K562 (cell line): ENCODE data around the gene IMPA2. TPM values are rescaled to one million over a fixed set of nuclear protein-coding genes. Genes with fewer than 3 reads are reported as not detected.

Experiments used
- ATAC-seq: fragments of 200-7000 bp; cut with Tn5 transposase; 3 replicates; pipeline ENCODE4 v1.9.1; 2020; ENCODE audit warnings: moderate library complexity
- BruUV-seq: library from RNA; stranded (reverse); fragments of 400-500 nt; replicated peaks from 2 replicates; lab custom pipeline; 2021; lab: Mats Ljungman, UMichigan
- CTCF ChIA-PET: fragments of 300-600 bp; formaldehyde crosslinking; extraction: SDS; loops from one replicate; lab custom pipeline; 2021; ENCODE audit warnings: low intra/inter-chr PET ratio; lab: Yijun Ruan, JAX
- POLR2A ChIA-PET: fragments of 300-600, 350-650 bp; sonication (Branson Sonifier 250); formaldehyde crosslinking; extraction: SDS; loops from one replicate; lab custom pipeline; 2021; ENCODE audit warnings: antibody characterized with exemption, inconsistent platforms; lab: Yijun Ruan, JAX
- DNase-seq, 4 experiments: peaks; one replicate each; pipeline versions ENCODE4 v3.0.0 to v3.0.0-alpha.2; 2011 to 2018; ENCODE audit warnings: low spot score in 3 of 4, mixed read lengths in 3 of 4; ENCODE audit errors: extremely low read depth in 1 of 4
- FAIRE-seq: peaks from 2 replicates; lab custom pipeline; 2011; peaks lifted over from hg19 to GRCh38; lab: Jason Lieb, UNC
- H2AFZ ChIP-seq: 2 replicates; pipeline ENCODE4 v1.6.0; 2011; ENCODE audit warnings: low read depth, low read length, control low read depth, inconsistent platforms
- H3K27ac ChIP-seq: fragments of 200-600 bp; 3 replicates; pipeline ENCODE4 v1.8.0; 2011; ENCODE audit warnings: low read depth, mild to moderate bottlenecking, control low read depth, inconsistent platforms, low read length, moderate library complexity, mixed read lengths; ENCODE audit errors: extremely low read depth
- H3K27me3 ChIP-seq, 2 experiments: fragments of 300-600 bp in 1 of 2; 2 replicates in 1 of 2; 3 replicates in 1 of 2; pipeline versions ENCODE4 v1.6.0 to v1.8.0; 2011; ENCODE audit warnings: inconsistent platforms in 2 of 2, low read length in 2 of 2, mild to moderate bottlenecking in 1 of 2, mixed read lengths in 1 of 2, moderate library complexity in 1 of 2; ENCODE audit not compliant: control insufficient read depth in 2 of 2, insufficient read depth in 2 of 2
- H3K36me3 ChIP-seq: fragments of 300-600 bp; 3 replicates; pipeline ENCODE4 v1.8.0; 2011; ENCODE audit warnings: mild to moderate bottlenecking, low read length, inconsistent platforms; ENCODE audit not compliant: control insufficient read depth, insufficient read depth
- H3K4me1 ChIP-seq, 2 experiments: fragments of 200-600 bp in 1 of 2; replicated peaks in 1 of 2; 2 replicates in 1 of 2; 3 replicates in 1 of 2; pipeline versions ENCODE4 v1.5.1 to v1.8.0; 2011; ENCODE audit warnings: inconsistent platforms in 2 of 2, low read length in 2 of 2, mild to moderate bottlenecking in 1 of 2, mixed read lengths in 1 of 2, moderate library complexity in 1 of 2; ENCODE audit not compliant: control insufficient read depth in 2 of 2, insufficient read depth in 2 of 2
- H3K4me2 ChIP-seq: 2 replicates; pipeline ENCODE4 v1.6.1; 2011; ENCODE audit warnings: low read length, control low read depth, inconsistent platforms, mixed read lengths; ENCODE audit not compliant: insufficient read depth
- H3K4me3 ChIP-seq: fragments of 200-600 bp; sonication (generic), shearing (Covaris generic); 2 replicates; pipeline ENCODE4 v1.5.1; 2016; ENCODE audit warnings: control low read depth, inconsistent platforms
- H3K79me2 ChIP-seq: fragments of 200-600 bp; 3 replicates; pipeline ENCODE4 v1.8.0; 2011; ENCODE audit warnings: low read length, inconsistent platforms; ENCODE audit not compliant: control insufficient read depth, insufficient read depth
- H3K9ac ChIP-seq, 2 experiments: 2 replicates each; pipeline versions ENCODE4 v1.6.0 to v1.6.1; 2011; ENCODE audit warnings: low read depth in 2 of 2, low read length in 2 of 2, control low read depth in 1 of 2, inconsistent platforms in 1 of 2, mild to moderate bottlenecking in 1 of 2, mixed read lengths in 1 of 2; ENCODE audit not compliant: insufficient read depth in 1 of 2
- H3K9me1 ChIP-seq: one replicate; pipeline ENCODE4 v1.6.0; 2011; ENCODE audit warnings: inconsistent platforms, mild to moderate bottlenecking, low read length, moderate library complexity; ENCODE audit not compliant: control insufficient read depth, insufficient read depth
- H3K9me3 ChIP-seq: replicated peaks from 2 replicates; pipeline ENCODE4 v1.5.1; 2011; ENCODE audit warnings: low read depth, low read length, inconsistent platforms; ENCODE audit not compliant: control insufficient read depth, insufficient read depth
- H4K20me1 ChIP-seq: replicated peaks from 2 replicates; pipeline ENCODE4 v1.6.1; 2011; ENCODE audit warnings: low read length, inconsistent platforms, mixed read lengths; ENCODE audit not compliant: control insufficient read depth, insufficient read depth
- ARID3A ChIP-seq: IDR thresholded peaks from 2 replicates; pipeline ENCODE4 v1.6.1; 2012; ENCODE audit warnings: low read depth, low read length, improper control_type of control experiment, borderline replicate concordance
- ESRRA ChIP-seq: fragments of 450-650 bp; IDR thresholded peaks from 2 replicates; pipeline ENCODE4 v1.6.1; 2014; ENCODE audit warnings: low read depth, mild to moderate bottlenecking, moderate library complexity, borderline replicate concordance
- KAT8 ChIP-seq: fragments of 450-650 bp; IDR thresholded peaks from 2 replicates; pipeline ENCODE4 v1.6.1; 2016; ENCODE audit warnings: low read depth, mild to moderate bottlenecking
- MECOM ChIP-seq: fragments of 250-450 bp; sonication (Bioruptor Pico); IDR thresholded peaks from 2 replicates; pipeline ENCODE4 v1.8.0; 2022; ENCODE audit warnings: inconsistent platforms
- MEIS2 ChIP-seq: fragments of 450-650 bp; IDR thresholded peaks from 2 replicates; pipeline ENCODE4 v1.6.1; 2014; ENCODE audit warnings: mild to moderate bottlenecking; ENCODE audit not compliant: partially characterized antibody
- MTA2 ChIP-seq: fragments of 450-650 bp; IDR thresholded peaks from 2 replicates; pipeline ENCODE4 v1.6.1; 2016; ENCODE audit warnings: low read depth
- NR3C1 ChIP-seq: sonication (generic); formaldehyde crosslinking; IDR thresholded peaks from 2 replicates; pipeline ENCODE4 v1.8.1; 2022; ENCODE audit warnings: missing genetic modification reagents
- RFX5 ChIP-seq: IDR thresholded peaks from 2 replicates; pipeline ENCODE4 v1.6.1; 2011; ENCODE audit warnings: low read depth, mild to moderate bottlenecking, improper control_type of control experiment, low read length
- STAT5A ChIP-seq: IDR thresholded peaks from 2 replicates; pipeline ENCODE4 v1.6.1; 2012; ENCODE audit warnings: low read length, inconsistent platforms, borderline replicate concordance
- TBP ChIP-seq: optimal IDR thresholded peaks from 2 replicates; pipeline ENCODE3; 2011; ENCODE audit warnings: low read depth, low read length, improper control_type of control experiment
- TCFL5 ChIP-seq: fragments of 250-450 bp; sonication (Bioruptor Pico); conservative IDR thresholded peaks from 2 replicates; pipeline ENCODE4 v1.6.1; 2021; ENCODE audit warnings: mild to moderate bottlenecking, moderate library complexity, matching md5 sums
- TEAD1 ChIP-seq, 2 experiments: fragments of 450-650 bp in 1 of 2; sonication (generic) in 1 of 2; formaldehyde crosslinking; IDR thresholded peaks; 2 replicates each; pipeline versions ENCODE4 v1.4.0 to v1.8.0; 2020 to 2022; ENCODE audit warnings: mild to moderate bottlenecking in 2 of 2, missing genetic modification reagents in 1 of 2
- WGBS: fragments of 100-300 bp; shearing (Covaris generic); methylation state at CpG from one replicate; pipeline ENCODE4 v1.1.6; 2016; ENCODE audit warnings: low coverage, mixed read lengths; ENCODE audit not compliant: insufficient coverage; ENCODE audit errors: missing lambda C conversion rate; 5-methylcytosine and 5-hydroxymethylcytosine counted together
- in situ Hi-C: fragments of 300-500 bp; cut with MboI; formaldehyde crosslinking; loops from 4 replicates; pipeline ENCODE4 v1.15.0; 2018; ENCODE audit warnings: inconsistent platforms, mixed read lengths
- intact Hi-C: fragments of 100-400 bp; cut with micrococcal nuclease; formaldehyde crosslinking; loops from 2 replicates; pipeline ENCODE4 v1.14.2; 2022
- polyA plus RNA-seq, 8 experiments: library from polyadenylated mRNA; depleted of rRNA in 4 of 8; stranded (reverse) in 5 of 8; unstranded in 3 of 8; fragments of >200 nt; fragmentation: Nextera tagmentation in 2 of 8; fragmentation: Illumina TruSeq in 1 of 8; extraction: Ambion mirVana in 2 of 8; extraction: Trizol in 1 of 8; gene quantifications; 2 replicates each; pipeline versions ENCODE4 v1.2.1 to v1.2.3, GENCODE V29; 2011 to 2014; ENCODE audit warnings: inconsistent platforms in 1 of 8, missing spikeins in 1 of 8
- total RNA-seq, 7 experiments: library from RNA; depleted of rRNA in 6 of 7; stranded (reverse); fragments of >200 nt in 6 of 7; fragmentation: Illumina TruSeq in 2 of 7; extraction: Trizol in 2 of 7; gene quantifications; 2 replicates each; pipeline versions ENCODE4 v1.2.1 to v1.2.3, GENCODE V29; 2011 to 2021; ENCODE audit warnings: low replicate concordance in 1 of 7

Gene IMPA2
- total and polyA plus RNA-seq, 9 of the 15 experiments (the other 6 are each of a cell fraction or from before 2014, with no cell fraction given) = 0.62 to 11.3 (median 5.7) TPM

- FAIRE-seq = no peak
- H2AFZ ChIP-seq = no peak overlapping the region
- H3K4me1 ChIP-seq = no peaks in the 10 kb centered on the region
- CTCF ChIA-PET = no interaction called here
- BruUV-seq = no TSS peak
- no peak for DNase-seq
- H4K20me1 ChIP-seq = no peaks in the 10 kb centered on the region
- no peaks in the 10 kb centered on the region for H3K9me3 ChIP-seq
- no peak overlapping the region for H3K9ac ChIP-seq
- no peak overlapping the region for H3K4me2 ChIP-seq
- intact Hi-C loops = no loop called here
- no peak for TF ChIP-seq STAT5A
- no peak for TF ChIP-seq KAT8
- TF ChIP-seq MECOM (CRISPR knock-in tag) = no peak
- no peak for TF ChIP-seq NR3C1 (CRISPR knock-in tag)
- no peak for TF ChIP-seq TEAD1 (CRISPR knock-in tag; IDR thresholded peaks at IDR 0.05)
- TF ChIP-seq ESRRA = no peak
- no peak overlapping the region for H3K27ac ChIP-seq
- WGBS = 10% methylated on average over 2 of the region's 2 CpGs
- no peaks in the 10 kb centered on the region for H3K36me3 ChIP-seq
- in situ Hi-C loops = no loop called here
- no peak overlapping the region for H3K4me3 ChIP-seq
- H3K27me3 ChIP-seq = peaks cover 0 to 4% of the 10 kb centered on the region in 2 experiments; a peak in 3 of 5 replicates
- H3K9me1 ChIP-seq = no peaks in the 10 kb centered on the region
- no peaks in the 10 kb centered on the region for H3K79me2 ChIP-seq
- POLR2A ChIA-PET = no interaction called here
- ATAC-seq = no peak
These were observed 39.8 kb downstream of the IMPA2 start for GRCh38 chr18:12021077-12021476.

- ATAC-seq (no peak), DNase-seq (no peak), FAIRE-seq (no peak)
- H3K36me3 ChIP-seq = no peaks in the 10 kb centered on the region
- TF ChIP-seq TBP (no peak), TCFL5 (no peak), ARID3A (no peak), MEIS2 (no peak), MTA2 (no peak), RFX5 (no peak), STAT5A (no peak)
- peaks cover 0 to 6% of the 10 kb centered on the region in 2 experiments; a peak in 3 of 5 replicates for H3K27me3 ChIP-seq
- no peak overlapping the region for H3K27ac ChIP-seq
- no peak overlapping the region for H3K4me2 ChIP-seq
- H4K20me1 ChIP-seq = no peaks in the 10 kb centered on the region
- no peak overlapping the region for H3K4me3 ChIP-seq
- H3K9ac ChIP-seq = no peak overlapping the region
- no peak overlapping the region for H2AFZ ChIP-seq
- POLR2A ChIA-PET = no interaction called here
- in situ Hi-C loops (no loop called here), intact Hi-C loops (no loop called here)
- no peaks in the 10 kb centered on the region for H3K9me3 ChIP-seq
- no peaks in the 10 kb centered on the region for H3K4me1 ChIP-seq
- CTCF ChIA-PET = no interaction called here
- 54% methylated on average over 8 of the region's 8 CpGs for WGBS
- no peaks in the 10 kb centered on the region for H3K9me1 ChIP-seq
- H3K79me2 ChIP-seq = no peaks in the 10 kb centered on the region
- no TSS peak for BruUV-seq
These were observed 40.3 kb downstream of the IMPA2 start for GRCh38 chr18:12021596-12021995.
